Measurements from ENCODE around the gene HOXC10.

The HOXC10 gene

GRCh38 chr12:53992377-53992889 is 7.5 kb downstream of the HOXC10 start:
- DNase-seq: no peak

- DNase-seq: no peak
Measured at GRCh38 chr12:53993162-53994008, 8.4 kb downstream of the HOXC10 start.

DNA sequence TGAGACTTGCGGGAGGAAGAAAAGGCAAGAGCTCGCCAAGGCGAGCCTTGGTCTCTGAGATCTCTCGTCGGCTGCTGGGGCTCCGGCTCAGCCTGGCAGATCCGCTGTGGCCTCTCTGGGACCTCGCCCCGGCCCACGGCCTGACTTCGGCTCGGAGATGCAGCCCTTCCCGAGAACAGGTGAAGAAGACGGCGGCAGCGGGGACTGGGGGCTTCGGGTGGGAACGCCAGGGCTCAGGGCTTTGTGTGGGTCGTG is 9.0 kb downstream of the HOXC10 start:
- no peak for DNase-seq

GRCh38 chr12:53994264-53995001 is 9.5 kb downstream of the HOXC10 start:
- DNase-seq: no peak

DNA sequence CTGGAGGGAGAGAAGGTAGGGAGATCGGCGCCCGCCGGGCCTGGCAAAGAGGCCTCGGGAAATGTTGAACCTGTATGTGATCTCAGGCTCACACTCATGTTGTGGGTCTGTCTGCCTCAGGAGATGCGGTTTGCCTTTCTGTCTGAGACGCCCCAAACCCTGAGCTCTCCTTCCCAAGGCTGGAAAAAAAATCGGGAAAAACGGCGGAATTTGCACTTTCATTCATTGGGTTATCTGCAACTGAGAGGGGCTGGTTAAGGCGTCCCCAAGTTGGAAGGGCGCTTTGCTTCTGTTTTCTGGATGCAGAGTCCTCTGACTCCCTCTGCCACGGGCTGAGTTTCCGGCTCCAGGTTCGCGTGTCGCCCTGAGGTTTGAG is 10.0 kb downstream of the HOXC10 start:
- no peak for DNase-seq

DNA sequence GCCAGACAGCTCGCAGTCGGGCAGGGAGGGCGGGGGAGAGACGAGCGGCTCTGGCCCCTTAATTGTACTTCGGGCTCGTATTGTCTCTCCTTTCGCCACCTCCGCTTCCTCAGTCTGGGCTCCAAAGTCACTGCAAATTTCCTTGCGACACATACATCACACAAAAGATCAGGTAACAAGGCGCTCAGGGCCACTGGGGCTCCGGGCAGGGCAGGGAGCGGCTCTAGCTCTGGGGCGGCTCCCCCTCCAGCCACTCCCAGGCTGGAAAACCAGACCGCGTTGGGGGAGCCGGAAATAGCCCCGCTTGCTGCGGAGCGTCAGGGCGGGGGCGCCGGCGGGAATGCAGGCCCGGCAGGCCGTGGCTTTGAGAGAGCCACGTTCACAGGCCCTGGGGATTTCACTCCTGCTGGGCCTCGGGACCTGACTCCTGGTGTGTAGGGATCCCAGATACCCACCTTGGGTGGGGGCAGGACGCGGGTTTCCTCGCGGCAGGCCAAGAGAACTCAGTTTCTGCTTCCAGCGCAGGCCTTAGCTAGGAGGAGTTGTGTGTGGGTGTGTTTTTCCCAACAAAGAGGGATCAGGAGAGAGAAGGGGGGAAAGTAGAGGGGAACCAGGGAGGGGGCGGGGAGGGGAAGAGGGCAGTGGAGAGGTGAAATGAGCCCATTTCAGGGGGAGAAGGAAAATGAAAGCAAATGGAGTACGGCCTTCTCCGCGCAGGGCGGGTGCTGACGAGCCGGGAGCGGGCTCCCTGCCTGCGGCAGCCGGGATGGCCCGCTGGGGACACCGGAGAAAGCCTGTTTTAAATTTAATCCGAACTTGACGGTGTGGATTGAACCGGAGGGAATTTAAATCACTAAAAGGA is 10.7 kb downstream of the HOXC10 start:
- DNase-seq: peak; percentile 20

DNA sequence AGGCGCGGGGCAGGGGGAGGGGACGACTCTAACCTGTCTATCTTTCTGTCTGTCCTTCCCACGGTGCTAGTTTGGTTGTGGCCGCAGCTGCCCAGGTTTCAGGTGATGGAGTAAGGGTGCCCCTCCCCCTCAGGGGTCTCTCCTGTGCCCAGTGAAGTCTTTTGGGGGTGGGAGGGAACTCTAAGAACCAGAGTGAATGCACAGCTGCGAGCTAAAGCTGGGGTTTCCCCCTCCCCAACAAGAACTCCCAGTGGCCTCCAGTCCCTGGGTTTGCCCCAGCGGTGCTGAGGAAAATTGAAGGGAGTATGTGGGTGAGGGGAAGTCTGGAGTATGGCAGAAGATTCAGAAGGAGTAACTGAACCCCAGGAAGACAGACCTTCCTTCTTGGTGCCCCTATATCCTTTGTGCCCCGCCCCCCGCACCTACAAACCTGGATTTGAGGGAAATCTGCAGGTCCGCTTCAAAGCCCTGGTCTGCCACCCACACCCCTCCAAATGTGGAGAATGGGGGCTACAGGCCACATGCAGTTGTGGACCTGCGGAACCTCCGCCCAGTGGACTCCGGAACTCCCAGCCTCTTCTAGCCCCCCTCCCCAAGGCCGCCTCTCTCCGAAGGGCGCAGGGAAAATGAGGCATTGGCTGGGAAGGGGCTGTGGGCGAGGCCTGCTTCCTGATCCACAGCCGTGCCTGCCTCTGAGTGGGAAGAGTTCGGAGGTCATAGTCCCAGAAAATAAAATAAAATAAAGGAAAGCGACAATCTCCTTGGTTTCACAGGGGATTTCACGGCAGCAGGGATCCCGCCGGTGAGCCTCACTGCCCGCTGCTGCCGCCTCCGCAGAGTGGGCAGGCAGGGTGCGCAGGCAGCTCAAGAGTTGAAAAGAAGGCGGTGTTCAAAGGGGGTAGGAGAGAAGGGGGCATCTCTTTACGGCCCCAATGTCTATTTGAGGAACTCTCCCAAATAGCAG is 11.6 kb downstream of the HOXC10 start:
- DNase-seq: no peak

- DNase-seq: no peak
Measured at GRCh38 chr12:53997204-53998109, 12.5 kb downstream of the HOXC10 start.

DNA sequence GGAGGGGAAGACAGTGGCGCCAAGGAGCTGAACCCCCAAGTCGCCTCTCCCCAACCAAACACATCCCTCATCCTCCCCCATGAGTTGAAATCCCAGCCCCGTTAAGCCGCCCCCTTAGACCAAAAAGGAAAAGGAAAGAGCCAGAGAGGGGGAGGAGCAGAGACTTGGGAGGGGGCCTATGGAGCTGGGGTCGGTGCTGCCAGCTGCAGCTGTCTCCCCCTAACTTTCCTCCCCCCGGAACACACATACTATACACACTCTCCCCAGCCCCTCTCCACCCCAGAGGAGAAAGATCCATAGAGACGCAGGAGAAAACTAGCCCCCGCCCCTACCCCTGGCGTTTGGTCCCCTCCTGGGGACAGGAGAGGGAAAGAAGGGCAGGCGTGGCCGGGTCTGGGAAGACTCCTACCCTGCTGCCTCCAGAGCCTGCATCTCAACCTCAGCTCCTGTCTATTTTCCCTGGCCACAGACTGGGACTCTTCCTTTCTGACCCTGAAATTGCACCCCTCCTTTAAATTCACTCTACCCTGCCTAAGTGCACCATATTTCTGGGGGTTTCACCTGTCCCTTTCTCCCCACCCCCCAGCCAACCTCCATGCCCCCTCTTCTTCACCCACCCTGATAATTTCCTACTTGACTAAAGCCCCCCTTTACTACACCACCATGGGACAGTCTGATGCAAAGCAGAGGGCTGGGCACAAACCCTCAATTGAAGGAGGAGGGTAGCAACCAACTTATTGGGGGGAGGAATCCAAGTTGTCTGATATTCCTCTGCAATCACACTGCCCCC is 13.4 kb downstream of the HOXC10 start:
- DNase-seq: no peak

DNA sequence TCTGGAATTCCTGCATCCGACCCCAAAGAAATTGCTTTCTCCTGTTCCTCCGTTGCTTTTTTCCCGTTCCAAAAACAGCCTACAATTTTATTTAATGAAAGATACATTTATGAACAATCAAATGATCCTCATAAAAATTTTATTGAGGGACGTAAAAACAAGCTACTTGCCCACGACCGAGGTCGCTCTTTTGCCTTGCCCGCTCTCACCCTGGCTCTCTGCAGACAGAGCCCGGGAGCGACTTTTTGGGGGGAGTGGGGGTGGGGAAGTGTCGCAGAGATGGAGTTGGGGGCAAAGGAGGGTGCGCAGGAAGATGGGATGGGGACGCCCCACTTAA is 13.9 kb downstream of the HOXC10 start:
- DNase-seq: no peak

GRCh38 chr12:53999559-54000115 is 14.7 kb downstream of the HOXC10 start:
- no peak for DNase-seq

DNA sequence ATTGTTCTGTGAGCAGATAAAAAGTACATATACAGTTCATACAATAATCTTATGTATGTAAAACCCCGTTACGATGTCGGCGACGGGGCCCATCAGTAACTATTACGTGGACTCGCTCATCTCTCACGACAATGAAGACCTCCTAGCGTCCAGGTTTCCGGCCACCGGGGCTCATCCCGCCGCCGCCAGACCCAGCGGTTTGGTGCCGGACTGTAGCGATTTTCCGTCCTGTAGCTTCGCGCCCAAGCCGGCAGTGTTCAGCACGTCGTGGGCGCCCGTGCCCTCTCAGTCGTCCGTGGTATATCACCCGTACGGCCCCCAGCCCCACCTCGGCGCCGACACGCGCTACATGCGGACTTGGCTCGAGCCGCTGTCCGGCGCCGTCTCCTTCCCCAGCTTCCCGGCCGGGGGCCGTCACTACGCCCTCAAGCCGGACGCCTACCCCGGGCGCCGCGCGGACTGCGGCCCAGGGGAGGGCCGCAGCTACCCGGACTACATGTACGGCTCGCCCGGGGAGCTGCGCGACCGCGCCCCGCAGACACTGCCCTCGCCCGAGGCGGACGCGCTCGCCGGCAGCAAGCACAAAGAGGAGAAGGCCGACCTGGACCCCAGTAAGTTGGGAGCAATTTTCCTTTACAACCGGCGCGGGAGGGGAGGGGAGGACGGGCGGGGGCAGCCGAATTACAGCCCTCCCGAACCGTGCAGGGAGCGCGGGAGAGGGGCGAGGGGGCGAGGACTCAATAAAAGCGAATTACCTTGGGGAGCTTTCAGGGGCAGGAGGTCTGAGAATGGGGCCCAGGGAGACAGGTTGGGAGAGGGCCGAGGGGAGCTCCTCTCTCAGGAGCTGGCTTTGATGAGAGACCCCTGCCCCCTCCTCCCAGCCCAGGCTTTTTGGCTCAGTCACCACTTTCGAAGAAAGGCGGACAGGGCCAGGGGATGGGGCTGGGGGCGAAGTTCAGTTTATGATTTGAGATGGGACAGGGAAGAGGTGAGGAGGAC is 15.5 kb downstream of the HOXC10 start, which contains the start of gene HOXC9:
Gene HOXC9, plus strand, starts transcription at position 46 of the 999 bp plus-strand sequence. Its CDS starts 28 bp downstream, at position 74.
- DNase-seq: no peak

GRCh38 chr12:54001283-54002187 is 16.6 kb downstream of the HOXC10 start:
- no peak for DNase-seq

- no peak for DNase-seq
Measured at GRCh38 chr12:54002278-54002914, 17.4 kb downstream of the HOXC10 start.

DNA sequence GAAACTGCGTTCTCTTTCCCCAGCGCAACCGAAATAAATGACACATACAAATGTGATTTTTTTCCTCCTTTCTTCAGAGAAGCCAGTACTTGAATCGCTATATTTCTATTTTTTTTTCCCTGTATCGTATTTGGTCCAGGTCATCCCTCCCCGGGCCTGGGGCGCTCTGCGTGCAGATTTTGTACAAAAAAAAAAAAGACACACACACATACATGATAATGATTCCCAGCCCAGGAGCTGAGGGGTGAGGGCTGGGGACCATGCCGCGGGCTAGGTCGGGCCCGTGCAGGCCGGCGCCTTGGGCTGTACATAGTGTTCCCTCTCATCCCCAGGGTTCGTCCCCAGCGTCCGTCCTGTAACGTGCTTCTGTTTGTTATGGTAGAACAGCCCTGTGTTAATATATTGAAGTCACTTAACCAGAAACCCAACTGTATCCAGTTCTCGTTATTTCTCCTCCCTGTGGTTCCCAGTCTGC is 18.0 kb downstream of the HOXC10 start:
- no peak for DNase-seq

DNA sequence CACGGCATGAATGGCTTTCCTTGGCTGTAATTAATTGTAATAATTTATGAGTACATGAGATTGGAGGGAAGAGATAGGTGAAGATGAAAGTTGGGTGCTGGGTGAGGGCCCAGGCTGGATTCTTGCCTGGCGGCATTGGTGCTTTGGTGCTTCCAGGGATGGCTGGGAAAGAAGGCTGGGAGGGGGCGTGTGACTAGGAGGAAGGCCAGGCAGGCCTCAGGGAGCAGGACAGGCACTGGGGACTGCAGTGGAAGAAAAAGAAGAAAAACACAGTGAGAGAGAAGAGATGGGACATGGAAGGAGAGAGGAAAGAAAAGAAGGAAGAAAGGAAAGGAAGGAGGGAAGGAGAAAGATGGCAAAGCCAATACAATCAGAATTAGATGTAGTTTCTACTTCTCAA is 18.7 kb downstream of the HOXC10 start:
- DNase-seq: no peak
